HG02642 (cell line): Measurements from ENCODE around the gene FBP1.
"Not testable (repeated sequence)": the region's sequence is repeated elsewhere in the genome, so short reads cannot be mapped to it uniquely, and the experiment has no call there.

ENCODE experiments used
- ATAC-seq: cut with Tn5 transposase; IDR thresholded peaks from one replicate; pipeline ENCODE4 v1.9.1; 2021; ENCODE audit warnings: mild to moderate bottlenecking; ENCODE audit not compliant: unreplicated experiment, poor library complexity

Gene FBP1

DNA sequence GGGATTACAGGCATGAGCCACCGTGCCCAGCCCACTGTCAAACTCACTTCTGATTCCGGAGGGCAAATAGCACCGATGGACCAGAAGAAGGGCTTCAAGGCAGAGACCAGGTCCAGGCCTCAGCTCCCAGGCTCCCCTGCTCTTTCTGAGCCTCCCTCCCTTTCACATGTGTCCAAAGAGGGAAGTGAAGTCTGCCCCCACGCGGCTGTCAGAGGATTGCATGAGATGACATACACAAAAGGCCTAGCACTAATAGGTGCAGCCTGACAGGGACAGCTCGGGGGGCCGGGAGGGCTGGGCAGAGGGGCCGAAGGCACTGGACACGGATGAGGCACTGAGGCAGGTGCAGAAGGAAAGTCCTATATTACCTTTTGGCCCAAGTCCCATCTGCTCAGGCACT is 16.1 kb downstream of the FBP1 start:
- ATAC-seq, result no peak

DNA sequence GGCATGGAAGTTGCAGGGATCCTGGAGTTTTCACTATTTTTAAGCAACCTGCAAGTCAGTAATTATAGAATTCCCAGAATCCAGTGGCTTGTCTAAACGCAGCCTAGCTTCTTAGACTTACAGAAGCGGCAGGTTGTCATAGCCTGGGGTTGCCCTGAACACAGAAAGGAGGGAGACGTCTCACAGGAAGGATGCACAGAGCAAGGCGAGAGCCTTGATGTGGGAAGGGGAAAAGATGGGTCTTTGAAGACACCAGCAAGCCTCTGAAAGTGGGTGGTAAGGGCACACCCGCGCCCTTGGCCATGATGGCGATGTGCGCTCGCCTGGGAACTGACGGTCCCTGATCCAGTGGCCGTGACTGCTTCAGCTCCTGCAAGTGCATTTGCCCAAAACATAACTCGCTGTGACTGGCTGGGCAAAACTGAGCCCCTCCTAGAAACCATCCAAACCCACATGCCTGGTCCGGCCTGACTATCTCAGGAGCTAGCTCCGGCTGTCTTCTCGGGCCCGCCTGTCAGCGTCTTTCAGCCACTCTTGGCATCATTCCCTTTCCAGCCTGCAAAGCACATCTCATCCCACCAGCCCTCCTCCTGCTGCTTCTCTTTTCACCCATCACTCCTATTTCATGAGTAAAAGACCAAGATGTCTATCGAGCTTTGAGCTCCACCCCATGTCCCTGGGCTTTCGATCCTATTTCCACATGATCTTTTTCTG is 17.1 kb downstream of the FBP1 start:
- ATAC-seq, result no peak

DNA sequence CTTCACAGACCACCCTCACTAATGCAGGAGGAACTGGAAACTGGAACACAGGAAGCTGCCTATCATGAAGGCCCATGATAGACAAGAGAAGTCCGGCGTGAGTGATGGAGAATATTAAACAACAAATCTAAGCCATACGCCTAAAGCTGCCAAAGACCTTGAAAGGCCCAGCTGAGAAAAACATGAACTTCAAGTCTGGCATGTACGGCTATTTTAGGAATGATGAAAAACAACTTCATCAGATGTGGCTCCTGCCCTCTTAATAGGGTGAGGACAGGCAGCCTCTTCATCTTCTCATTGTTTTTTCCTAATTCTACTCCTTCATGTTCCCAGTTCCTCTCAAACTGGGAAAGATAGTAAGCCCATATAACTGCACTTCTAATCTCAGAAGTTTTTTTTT is 20.3 kb downstream of the FBP1 start:
- ATAC-seq, result no peak

DNA sequence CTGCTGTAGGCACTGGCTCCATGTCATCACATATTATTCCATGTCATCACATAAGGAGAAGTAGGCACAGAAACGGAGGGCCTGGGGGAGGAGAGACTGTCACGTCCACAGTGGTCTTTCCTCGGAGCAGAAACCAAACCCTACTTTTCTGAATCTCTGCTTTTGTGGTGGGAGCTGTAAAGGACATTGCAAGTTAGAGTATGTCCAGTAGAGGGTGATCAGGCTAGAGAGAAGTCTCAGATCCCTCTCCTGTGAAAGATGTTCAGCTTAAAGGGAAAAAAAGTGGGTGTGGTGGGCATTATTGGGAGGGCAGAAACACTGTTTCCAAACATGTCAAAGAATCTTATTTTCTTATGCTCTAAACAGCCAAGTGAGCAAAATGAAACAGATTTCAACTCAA is 26.3 kb downstream of the FBP1 start:
- ATAC-seq, result no peak

DNA sequence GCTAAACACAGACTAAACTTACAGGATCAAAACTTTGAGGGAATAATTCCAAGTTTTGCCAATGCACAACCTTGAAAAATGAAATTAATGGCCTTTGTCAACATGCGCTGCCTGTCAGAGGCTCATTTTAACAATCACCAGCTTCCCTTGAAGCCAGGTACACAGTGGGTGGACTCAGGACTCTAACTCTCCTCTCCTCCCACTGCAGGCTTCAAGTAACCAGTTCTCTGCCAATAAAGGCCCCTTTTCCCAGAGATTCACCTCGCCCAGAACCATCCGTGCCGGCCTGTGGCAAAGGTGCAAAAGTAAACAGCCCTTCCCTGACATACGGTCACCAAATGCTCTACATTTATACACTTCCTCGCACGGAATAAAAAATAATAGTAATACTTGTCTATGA is 27.2 kb downstream of the FBP1 start:
- no peak for ATAC-seq

DNA sequence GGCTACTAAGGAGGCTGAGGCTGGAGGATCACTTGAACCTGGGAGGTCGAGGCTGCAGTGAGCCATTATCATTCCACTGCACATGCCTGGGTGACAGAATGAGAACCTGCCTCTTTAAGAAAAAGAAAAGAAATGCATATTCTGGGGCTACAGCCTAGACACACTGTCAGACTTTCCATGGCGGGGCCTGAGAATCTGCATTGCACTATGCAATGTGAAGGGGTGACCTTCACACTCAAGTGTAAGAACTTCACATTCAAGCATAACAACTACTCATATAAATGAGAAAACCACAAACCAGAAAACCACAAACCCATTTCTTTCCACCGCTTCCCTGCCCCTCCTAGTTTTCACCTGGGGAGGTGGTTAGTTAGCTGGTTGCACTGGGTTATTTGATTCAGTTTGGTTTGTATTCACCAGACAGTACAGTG is 27.7 kb downstream of the FBP1 start:
- ATAC-seq, result no peak

DNA sequence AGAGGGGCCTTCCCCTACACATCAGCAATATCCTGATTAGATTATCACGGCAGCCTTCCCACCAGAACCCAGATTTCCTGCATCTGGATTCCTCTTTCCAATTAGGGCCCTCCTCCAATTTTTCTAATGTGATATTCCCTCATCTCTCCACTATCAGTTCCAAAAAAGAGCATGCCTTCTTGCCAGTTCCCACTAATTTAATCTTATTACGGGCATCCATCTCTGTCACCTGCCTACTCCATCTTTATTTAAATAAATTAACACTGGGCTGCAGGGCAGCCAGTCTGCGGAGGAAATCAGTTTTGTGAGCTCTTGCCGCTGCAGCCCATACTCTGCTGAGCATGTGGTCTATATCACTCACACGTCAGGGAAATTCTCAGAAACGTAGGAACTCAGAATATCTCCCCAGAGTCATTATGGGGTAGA is 29.1 kb downstream of the FBP1 start:
- no peak for ATAC-seq

DNA sequence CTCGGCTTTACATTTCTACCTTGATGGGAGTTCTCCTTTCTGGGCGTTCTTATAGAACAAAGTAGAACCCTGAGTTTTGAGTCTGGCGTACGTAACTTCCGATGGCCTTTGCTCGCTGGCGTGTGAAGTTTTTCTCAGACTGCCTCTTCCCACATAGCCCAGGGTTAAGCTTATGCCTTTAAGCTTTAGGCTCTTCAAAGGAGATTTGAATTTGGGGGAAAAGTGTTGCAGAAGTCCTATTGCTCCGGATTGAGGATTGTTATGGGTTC is 32.0 kb downstream of the FBP1 start:
- ATAC-seq, result no peak

DNA sequence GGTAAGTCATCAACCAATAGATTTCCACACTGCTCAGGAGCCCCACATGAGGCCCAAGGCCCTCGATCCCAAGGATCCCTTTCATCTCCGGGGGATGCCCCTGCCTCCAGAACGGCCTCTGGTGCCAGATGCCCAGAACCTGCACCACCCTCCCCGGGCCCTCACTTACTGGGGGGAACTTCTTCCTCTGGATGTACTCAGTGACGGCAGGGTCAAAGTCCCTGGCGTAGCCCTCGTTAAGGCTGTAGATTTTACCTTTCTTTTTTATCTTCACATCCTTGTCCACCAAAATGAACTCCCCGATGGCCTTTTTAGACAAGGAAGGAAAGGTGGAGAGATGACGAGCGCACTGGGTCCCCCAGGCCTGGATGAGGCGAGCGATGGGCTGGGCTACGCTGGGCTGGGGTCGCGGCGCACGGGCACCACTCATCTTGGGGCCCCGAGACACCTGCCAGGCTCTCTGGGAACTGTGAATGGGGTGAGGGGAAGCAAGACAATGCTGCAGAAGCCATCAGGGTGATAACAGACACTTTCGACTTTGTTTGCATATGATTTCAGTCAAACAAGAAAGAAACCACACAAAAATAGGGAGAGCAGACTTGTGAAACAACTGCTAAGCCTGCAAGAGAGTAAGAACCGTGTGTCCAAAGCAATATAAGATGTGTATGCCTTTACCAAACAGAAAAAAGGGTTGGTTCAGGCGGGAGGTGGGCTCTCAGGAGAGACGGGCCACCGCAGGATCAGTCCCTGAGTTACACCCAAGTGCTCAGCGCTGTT is 32.5 kb downstream of the FBP1 start:
- no peak for ATAC-seq

DNA sequence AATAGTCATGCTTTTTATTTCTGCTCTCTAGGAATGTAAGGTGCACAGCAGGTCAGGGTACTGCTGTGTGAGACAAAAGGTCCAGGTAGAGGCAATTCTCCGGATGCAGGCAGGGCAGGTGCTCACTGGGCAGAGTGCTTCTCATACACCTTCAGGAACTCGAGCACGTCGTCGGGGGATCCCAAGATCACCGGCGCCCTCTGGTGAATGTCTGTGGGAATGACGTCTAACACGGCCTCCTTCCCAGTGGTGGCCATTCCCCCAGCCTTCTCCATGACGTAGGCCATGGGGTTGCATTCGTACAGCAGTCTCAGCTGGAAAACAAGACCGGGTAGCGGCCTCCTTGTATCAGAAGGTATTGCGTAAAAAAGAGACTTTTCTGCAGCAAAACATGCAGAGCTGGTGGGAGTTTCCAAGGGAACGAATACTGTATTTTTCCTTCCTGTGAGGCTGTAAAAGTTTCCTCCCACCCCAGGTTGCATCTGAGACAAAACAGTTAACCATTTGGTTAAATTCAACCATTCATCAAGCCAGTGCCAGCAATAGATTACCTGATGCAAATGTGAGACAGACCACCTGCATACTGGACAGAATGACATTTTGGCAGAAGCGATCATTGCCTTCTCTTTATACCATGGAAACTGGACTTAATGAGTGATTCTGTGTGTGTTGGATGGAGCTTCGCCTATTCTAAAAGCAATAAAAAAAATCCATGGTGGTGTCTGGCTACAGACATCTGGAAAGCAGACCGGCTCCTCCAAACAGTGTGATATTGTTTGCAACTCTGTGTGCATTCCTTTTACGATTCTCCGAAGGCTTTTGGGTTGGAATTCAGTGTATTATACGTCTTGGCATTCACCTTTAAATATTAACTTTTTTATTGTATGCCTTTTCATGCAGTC is 35.8 kb downstream of the FBP1 start:
- ATAC-seq, result peak; percentile 67

DNA sequence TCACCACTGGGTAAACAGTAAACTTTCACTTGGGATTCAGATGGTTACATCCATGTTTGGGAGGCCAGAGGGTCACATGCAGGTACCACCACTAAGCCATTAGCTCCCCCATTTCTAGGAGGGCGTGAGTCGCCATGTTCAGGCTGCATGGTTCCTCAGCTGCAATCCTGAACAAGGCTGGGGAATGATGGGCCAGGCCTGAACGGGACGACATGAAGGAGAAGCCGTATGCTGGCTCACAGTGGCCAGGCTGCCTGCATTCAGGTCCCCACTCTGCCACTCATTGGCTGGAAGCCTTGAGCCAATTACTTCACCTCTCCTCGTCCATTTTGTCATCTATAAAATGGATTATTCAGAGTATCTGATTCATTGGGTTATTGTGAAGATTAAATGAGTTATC is 36.7 kb downstream of the FBP1 start:
- ATAC-seq, result no peak

DNA sequence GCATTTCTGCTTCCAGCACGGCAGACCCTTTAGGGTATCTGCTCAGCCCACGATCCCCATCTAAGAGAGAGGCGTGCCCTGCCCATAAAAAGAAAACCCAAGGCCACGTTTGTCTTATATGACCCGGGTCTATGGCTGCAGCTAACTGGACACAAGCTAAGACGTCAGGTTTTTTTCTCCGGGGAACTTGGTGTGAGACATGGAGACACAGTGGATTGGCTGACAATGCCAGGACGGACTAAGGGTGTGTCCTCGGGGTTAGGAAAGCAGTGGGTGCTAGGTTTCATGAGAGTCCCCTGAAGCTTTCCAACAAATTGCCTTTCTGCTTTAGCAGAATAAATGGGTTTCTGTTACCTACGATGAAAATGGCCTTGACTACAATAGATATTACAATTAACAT is 38.6 kb downstream of the FBP1 start:
- ATAC-seq, result no peak

DNA sequence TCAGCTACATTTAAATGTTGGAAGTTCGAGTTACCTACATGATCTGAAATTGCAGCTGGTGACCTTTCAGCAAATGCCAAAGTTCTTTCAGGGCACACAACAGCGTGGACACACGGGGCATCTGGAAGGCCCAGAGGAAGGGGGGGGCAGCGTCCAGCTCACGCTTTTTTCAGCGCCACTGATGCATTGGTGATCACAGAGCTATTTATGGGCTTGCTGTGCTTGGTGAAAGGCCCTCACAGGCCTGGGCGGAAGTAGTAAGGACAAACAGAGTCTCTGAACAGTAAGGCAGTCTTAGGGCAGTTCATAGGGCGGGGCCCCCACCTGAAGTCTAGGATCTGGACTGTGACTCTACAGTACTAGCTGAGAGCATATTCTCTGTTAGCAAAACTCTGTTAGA is 39.1 kb downstream of the FBP1 start:
- ATAC-seq, result no peak

DNA sequence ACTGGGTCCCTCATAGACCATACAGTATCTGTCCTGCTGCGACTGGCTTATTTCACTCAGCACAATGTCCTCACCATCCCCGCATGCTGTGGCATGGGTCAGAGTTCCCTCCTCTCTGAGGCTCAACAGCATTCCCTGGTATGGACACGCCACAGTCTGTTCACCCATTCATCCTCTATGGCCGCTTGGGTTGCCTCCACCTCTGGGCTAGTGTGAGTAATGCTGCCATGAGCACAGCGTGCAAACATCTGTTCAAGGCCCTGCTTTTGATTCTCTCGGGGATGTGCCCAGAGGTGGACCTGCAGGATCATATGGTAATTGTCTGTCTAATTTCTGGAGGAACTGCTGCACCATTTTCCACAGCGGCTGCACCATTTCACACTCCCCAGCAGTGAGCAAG is 40.2 kb downstream of the FBP1 start:
- ATAC-seq, result no peak

DNA sequence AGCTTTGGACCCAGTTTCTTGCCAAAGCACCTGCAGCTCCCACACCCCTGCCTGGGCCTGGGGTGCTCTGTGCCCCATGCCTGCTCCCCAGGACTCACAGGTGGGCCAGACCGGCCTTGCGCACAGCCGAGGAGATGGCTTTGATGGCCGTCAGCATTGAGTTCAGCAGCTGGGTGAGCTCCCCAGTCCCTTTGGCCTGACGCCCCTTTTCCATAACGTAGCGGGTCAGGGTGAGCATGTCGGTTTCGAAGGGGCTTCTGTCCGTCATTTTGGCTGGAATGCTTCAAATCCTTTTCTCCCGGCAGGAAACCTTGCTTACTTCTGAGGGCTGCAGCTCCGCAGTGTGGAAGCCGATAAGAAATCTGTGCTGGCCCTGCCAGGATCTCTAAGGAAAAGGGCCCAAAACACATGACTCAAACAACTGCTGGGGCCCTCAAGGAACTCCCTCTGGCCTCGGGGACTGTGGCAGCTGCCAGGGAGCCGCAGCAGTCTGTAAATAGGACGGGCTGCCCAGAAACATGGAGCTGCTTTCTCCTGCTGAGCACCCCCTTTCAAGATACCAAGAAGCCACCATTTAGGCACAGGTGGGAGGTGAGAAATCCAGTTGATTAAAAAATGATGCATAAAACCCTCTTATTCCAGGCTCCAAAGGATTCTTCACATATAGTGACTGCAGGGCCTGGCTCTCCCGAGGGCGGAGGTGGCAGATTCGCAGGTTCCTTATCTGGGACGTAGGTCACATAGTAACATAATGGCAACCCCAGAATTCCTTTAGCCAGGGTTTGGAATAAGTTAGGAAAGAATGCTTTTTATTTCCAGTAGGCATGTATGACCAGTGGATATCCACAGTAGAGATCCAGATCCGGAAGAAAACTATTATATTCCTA is 45.6 kb downstream of the FBP1 start, which contains the start of gene FBP2:
FBP2 (minus strand) TSS at position 366 of the 887 bp plus-strand sequence; CDS start at position 268, 98 bp downstream.
- no peak for ATAC-seq

DNA sequence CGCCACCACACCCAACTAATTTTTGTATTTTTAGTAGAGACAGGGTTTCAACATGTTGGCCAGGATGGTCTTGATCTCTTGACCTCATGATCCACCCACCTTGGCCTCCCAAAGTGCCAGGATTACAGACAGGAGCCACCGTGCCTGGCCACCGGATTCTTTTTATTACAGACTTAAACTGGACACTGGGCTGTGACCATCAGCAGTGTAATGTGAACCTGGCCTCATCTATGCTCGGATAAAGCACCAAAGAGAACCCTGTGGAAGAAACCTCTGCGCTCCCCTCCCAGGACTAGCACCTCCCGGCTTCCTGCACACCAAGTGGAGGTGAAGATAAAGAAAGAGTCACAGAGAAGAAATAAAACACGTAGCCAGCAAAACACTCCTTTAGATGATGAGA is 46.6 kb downstream of the FBP1 start:
- not testable (repeated sequence) for ATAC-seq

DNA sequence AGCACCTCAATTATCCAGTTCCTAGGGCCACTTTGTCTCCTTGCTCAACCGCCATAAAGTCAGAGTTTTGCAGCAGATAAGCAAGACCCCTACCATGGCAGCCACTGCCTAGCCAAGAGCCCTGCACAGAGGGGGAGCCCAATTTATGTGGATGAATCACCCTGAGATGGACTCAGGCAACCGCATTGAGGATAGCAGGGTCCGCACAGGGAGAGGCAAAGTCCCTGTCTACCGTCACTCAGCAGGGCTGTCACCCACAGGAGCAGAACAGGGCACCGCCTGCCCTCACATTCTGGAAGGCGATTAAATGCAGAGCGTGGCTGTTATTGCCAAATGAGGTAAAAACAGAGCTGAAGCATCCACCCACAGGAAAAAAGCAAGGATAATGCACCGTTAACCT is 47.4 kb downstream of the FBP1 start:
- no peak for ATAC-seq

DNA sequence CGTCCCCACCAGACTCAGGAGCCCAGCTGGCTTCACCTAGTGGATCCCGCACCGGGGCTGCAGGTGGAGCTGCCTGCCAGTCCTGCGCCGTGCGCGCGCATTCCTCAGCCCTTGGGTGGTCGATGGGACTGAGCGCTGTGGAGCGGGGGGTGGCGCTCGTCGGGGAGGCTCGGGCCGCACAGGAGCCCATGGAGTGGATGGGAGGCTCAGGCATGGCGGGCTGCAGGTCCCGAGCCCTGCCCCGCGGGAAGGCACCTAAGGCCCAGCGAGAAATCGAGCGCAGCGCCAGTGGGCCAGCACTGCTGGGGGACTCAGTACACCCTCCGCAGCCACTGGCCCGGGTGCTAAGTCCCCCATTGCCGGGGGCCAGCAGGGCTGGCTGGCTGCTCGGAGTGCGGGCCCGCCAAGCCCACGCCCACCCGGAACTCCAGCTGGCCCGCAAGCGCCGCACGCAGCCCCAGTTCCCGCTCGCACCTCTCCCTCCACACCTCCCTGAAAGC is 48.2 kb downstream of the FBP1 start:
- not testable (repeated sequence) for ATAC-seq

DNA sequence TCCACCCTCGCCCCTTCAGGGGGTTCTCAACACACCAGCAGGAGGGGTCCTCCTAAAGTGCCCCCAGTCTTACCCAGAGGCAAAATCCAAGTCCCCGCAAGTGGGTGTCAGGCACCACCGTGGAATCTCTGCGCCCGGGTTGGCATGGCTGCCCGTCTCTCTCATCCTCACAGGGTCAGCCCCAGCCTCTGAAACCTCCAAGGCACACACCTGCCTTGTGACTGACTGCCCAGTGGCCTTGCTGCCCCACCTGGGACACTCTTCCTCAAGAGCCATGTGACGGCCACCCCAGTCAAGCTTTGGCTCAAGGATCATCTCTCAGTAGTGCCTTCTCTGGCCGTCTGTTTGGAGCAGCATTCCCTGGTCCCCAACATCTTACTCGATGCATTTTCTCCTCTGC is 50.6 kb downstream of the FBP1 start:
- ATAC-seq, result no peak

DNA sequence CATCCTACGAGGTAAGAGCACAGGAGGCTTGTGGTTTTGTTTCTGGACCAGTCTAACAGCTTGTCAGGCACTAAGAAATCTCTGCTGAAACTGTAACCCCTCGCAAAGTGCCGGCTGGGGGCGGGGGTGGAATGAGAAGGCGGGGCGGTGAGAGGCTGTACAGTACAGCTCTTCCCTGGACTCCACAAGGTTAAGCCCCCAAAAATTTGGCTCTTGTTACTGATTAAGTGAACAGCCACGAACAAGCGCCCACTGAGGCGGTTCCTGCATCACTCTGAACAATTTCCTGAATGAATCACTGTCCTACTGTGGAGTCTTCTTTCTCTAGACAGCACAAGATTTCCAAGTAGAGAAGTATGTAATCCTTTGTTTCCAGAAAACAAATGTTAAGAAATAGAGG is 52.5 kb downstream of the FBP1 start:
- ATAC-seq, result no peak
